HUES64 (cell line): ENCODE results near the gene BCKDK.

Experiments
- H3K27ac ChIP-seq: 2 replicates; pipeline ENCODE4 v1.7.0; 2013; ENCODE audit warnings: low read depth, low read length, inconsistent platforms
- H3K27me3 ChIP-seq: 2 replicates; pipeline ENCODE4 v1.6.1; 2013; ENCODE audit warnings: mild to moderate bottlenecking, low read length; ENCODE audit not compliant: insufficient read depth
- H3K36me3 ChIP-seq: 2 replicates; pipeline ENCODE4 v1.6.1; 2013; ENCODE audit warnings: mild to moderate bottlenecking, low read length; ENCODE audit not compliant: insufficient read depth
- H3K4me1 ChIP-seq: 2 replicates; pipeline ENCODE4 v1.6.1; 2013; ENCODE audit warnings: mild to moderate bottlenecking, low read length, moderate library complexity; ENCODE audit not compliant: insufficient read depth
- H3K4me3 ChIP-seq: 2 replicates; pipeline ENCODE4 v1.5.1; 2013; ENCODE audit warnings: mild to moderate bottlenecking, low read length, moderate library complexity
- H3K9ac ChIP-seq: 2 replicates; pipeline ENCODE4 v1.6.1; 2013; ENCODE audit warnings: mild to moderate bottlenecking, low read depth, low read length
- H3K9me3 ChIP-seq: 2 replicates; pipeline ENCODE4 v1.6.1; 2013; ENCODE audit warnings: low read depth, low read length; ENCODE audit not compliant: insufficient read depth
- WGBS: fragments of 150-250, 120-280 bp; methylation state at CpG from one replicate; pipeline ENCODE4 v1.1.7; 2013; ENCODE audit warnings: missing lambda C conversion rate; 5-methylcytosine and 5-hydroxymethylcytosine counted together

The BCKDK gene

GRCh38 chr16:31130336-31130891, 22.2 kb downstream of the BCKDK start:
- Histone ChIP-seq H3K9me3 (no peaks in the 10 kb centered on the region), H3K27ac (peak overlapping the region; percentile 55), H3K4me1 (peaks cover 23% of the 10 kb centered on the region), H3K9ac (peak overlapping the region; percentile 14; the same call in 1 of the 2 replicates), H3K36me3 (peaks cover 48% of the 10 kb centered on the region), H3K27me3 (no peaks in the 10 kb centered on the region), H3K4me3 (no peak overlapping the region)
- 95% methylated on average over 10 of the region's 10 CpGs for WGBS

GRCh38 chr16:31130899-31131298, 22.7 kb downstream of the BCKDK start:
- WGBS: 88% methylated on average over 4 of the region's 6 CpGs
- H3K9ac ChIP-seq: peak overlapping the region; percentile 54; the same call in 1 of the 2 replicates
- no peaks in the 10 kb centered on the region for H3K27me3 ChIP-seq
- H3K27ac ChIP-seq: peak overlapping the region; percentile 65; the same call in 1 of the 2 replicates
- H3K4me3 ChIP-seq: no peak overlapping the region
- peaks cover 48% of the 10 kb centered on the region for H3K36me3 ChIP-seq
- H3K4me1 ChIP-seq: peaks cover 25% of the 10 kb centered on the region
- H3K9me3 ChIP-seq: no peaks in the 10 kb centered on the region

GRCh38 chr16:31131416-31131815, 23.2 kb downstream of the BCKDK start:
- WGBS: 92% methylated on average over 11 of the region's 11 CpGs
- Histone ChIP-seq H3K9me3 (no peaks in the 10 kb centered on the region), H3K9ac (peak overlapping the region; percentile 54; the same call in 1 of the 2 replicates), H3K4me3 (no peak overlapping the region), H3K27ac (peak overlapping the region; percentile 65; the same call in 1 of the 2 replicates), H3K36me3 (peaks cover 48% of the 10 kb centered on the region), H3K4me1 (peaks cover 25% of the 10 kb centered on the region), H3K27me3 (no peaks in the 10 kb centered on the region)

GRCh38 chr16:31131841-31132271, 23.7 kb downstream of the BCKDK start:
- Histone ChIP-seq H3K27me3 (no peaks in the 10 kb centered on the region), H3K9ac (no peak overlapping the region), H3K4me3 (no peak overlapping the region), H3K27ac (0 out of 2 replicates have a peak overlapping the region, but pooled peaks have one; percentile 65), H3K9me3 (no peaks in the 10 kb centered on the region), H3K36me3 (peaks cover 47% of the 10 kb centered on the region), H3K4me1 (peaks cover 25% of the 10 kb centered on the region)
- 93% methylated on average over 5 of the region's 5 CpGs for WGBS

GRCh38 chr16:31132303-31132979, 24.3 kb downstream of the BCKDK start:
- Histone ChIP-seq H3K27ac (no peak overlapping the region), H3K9me3 (no peaks in the 10 kb centered on the region), H3K4me1 (peaks cover 25% of the 10 kb centered on the region), H3K27me3 (no peaks in the 10 kb centered on the region), H3K4me3 (no peak overlapping the region), H3K9ac (no peak overlapping the region), H3K36me3 (peaks cover 43% of the 10 kb centered on the region)
- 95% methylated on average over 20 of the region's 20 CpGs for WGBS

- Histone ChIP-seq H3K9ac (0 out of 2 replicates have a peak overlapping the region, but pooled peaks have one; percentile 80), H3K9me3 (no peaks in the 10 kb centered on the region), H3K4me3 (no peak overlapping the region), H3K36me3 (peaks cover 38% of the 10 kb centered on the region), H3K4me1 (peaks cover 25% of the 10 kb centered on the region), H3K27ac (no peak overlapping the region), H3K27me3 (no peaks in the 10 kb centered on the region)
- WGBS: 93% methylated on average over 6 of the region's 6 CpGs
Observed at GRCh38 chr16:31133046-31133501, 24.9 kb downstream of the BCKDK start.

GRCh38 chr16:31134091-31134571, 25.9 kb downstream of the BCKDK start:
- H3K27ac ChIP-seq: peak overlapping the region; percentile 96; the same call in 1 of the 2 replicates
- peak overlapping the region; percentile 80 for H3K9ac ChIP-seq

GRCh38 chr16:31134625-31135534, 26.7 kb downstream of the BCKDK start:
- WGBS: 7% methylated on average over 15 of the region's 18 CpGs
- peaks cover 38% of the 10 kb centered on the region for H3K4me1 ChIP-seq
- peak overlapping the region; percentile 96 for H3K27ac ChIP-seq

More at GRCh38 chr16:31134091-31134571, 25.9 kb downstream of the BCKDK start:
- Histone ChIP-seq H3K27me3 (no peaks in the 10 kb centered on the region), H3K36me3 (peaks cover 31% of the 10 kb centered on the region), H3K4me1 (peaks cover 34% of the 10 kb centered on the region), H3K4me3 (peak overlapping the region; percentile 75), H3K9me3 (no peaks in the 10 kb centered on the region)
- WGBS: 21% methylated on average over 5 of the region's 5 CpGs

GRCh38 chr16:31135535-31136286, 27.5 kb downstream of the BCKDK start, which contains the start of gene PRSS8:
TSS of gene PRSS8 (minus strand) at chr16:31135727. CDS start at chr16:31135498, 229 bp downstream.
- Histone ChIP-seq H3K36me3 (peaks cover 21% of the 10 kb centered on the region), H3K9ac (peak within 1 kb of the TSS; percentile 80), H3K4me1 (peaks cover 38% of the 10 kb centered on the region), H3K27me3 (no peaks in the 10 kb centered on the region), H3K4me3 (peak within 1 kb of the TSS; percentile 75), H3K27ac (peak within 1 kb of the TSS; percentile 96), H3K9me3 (no peaks in the 10 kb centered on the region)
- 29% methylated on average over 22 of the region's 22 CpGs for WGBS

More at GRCh38 chr16:31134625-31135534, 26.7 kb downstream of the BCKDK start:
- Histone ChIP-seq H3K27me3 (no peaks in the 10 kb centered on the region), H3K4me3 (peak overlapping the region; percentile 75), H3K36me3 (peaks cover 28% of the 10 kb centered on the region), H3K9me3 (no peaks in the 10 kb centered on the region), H3K9ac (peak overlapping the region; percentile 80)

GRCh38 chr16:31136287-31136662, 28.1 kb downstream of the BCKDK start:
- Histone ChIP-seq H3K9me3 (no peaks in the 10 kb centered on the region), H3K9ac (no peak overlapping the region), H3K36me3 (peaks cover 16% of the 10 kb centered on the region), H3K4me1 (peaks cover 37% of the 10 kb centered on the region), H3K27ac (no peak overlapping the region), H3K27me3 (no peaks in the 10 kb centered on the region), H3K4me3 (no peak overlapping the region)
- 92% methylated on average over 6 of the region's 6 CpGs for WGBS
